ENCODE results near the gene ZXDC. TPM values are rescaled to one million over a fixed set of nuclear protein-coding genes. Genes with fewer than 3 reads are reported as not detected.

The ZXDC gene
- total RNA-seq, 1 donor from 2014 or later = 29.4 TPM

GRCh38 chr3:126516152-126516935, 40.7 kb upstream of the ZXDC start:
- Mint-ChIP-seq H3K4me1 (no peaks in the 10 kb centered on the region), H3K27ac (no peak overlapping the region), H3K27me3 (no peaks in the 10 kb centered on the region), H3K4me3 (no peak overlapping the region), H3K36me3 (ENCODE audit: low read depth) (no peaks in the 10 kb centered on the region), H3K9me3 (no peaks in the 10 kb centered on the region)
- intact Hi-C loops (cut with micrococcal nuclease) = no loop called here
- no peak for DNase-seq

DNA sequence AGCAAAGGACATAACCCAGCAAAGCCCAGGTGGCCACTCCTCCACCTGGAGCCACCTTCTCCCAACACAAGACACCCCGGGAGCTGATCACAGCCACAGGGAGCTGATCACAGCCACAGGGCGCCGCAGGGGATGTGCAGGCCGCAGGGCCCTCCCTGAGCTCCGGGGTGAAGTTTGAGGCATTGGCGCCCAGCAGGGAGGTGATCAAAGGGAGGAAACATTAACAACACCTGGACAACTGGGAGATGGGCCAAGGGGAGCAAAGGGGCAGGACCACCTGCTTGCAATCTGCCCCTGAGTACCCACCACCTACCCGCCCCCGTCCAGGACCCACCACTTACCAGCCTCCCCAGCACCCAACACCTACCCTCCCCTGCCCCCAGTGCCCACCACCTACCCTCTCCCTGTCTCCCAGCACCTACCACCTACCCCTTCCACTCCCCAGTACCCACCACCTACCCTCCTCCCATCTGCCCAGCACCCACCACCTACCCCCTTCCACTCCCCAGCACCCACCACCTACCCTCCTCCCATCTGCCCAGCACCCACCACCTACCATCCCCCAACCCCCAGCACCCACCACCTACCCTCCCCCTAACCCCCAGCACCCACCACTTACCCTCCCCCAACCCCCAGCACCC, 39.5 kb upstream of the ZXDC start:
- DNase-seq = no peak
- Mint-ChIP-seq H3K27me3 (no peaks in the 10 kb centered on the region), H3K36me3 (ENCODE audit: low read depth) (no peaks in the 10 kb centered on the region), H3K4me3 (no peak overlapping the region), H3K4me1 (no peaks in the 10 kb centered on the region), H3K27ac (no peak overlapping the region), H3K9me3 (no peaks in the 10 kb centered on the region)
- intact Hi-C loops (cut with micrococcal nuclease) = no loop called here

DNA sequence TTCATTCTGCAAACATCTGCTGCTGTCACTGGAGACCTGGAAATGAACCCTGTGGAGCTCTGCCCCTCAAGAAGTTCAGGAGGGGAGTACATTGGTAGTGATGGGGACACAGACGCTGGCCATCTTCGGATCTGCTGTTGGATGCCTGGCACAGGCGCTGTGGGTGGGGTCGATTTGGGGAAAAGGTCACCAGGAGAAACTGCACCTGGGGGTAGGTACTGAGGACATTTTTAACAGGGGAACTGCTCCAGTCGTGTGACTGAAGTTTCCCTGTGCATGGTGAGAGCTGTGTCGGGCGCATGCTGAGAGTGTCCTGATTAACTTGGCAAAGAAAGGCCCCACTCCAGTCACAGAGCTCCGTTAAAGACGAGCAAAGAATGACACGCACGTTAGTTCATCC, 38.5 kb upstream of the ZXDC start:
- H3K9me3 Mint-ChIP-seq = no peaks in the 10 kb centered on the region
- intact Hi-C loops (cut with micrococcal nuclease) = no loop called here
- no peaks in the 10 kb centered on the region for H3K4me1 Mint-ChIP-seq
- H3K36me3 Mint-ChIP-seq (ENCODE audit: low read depth) = no peaks in the 10 kb centered on the region
- DNase-seq = no peak
- no peak overlapping the region for H3K4me3 Mint-ChIP-seq
- no peaks in the 10 kb centered on the region for H3K27me3 Mint-ChIP-seq
- H3K27ac Mint-ChIP-seq = no peak overlapping the region

GRCh38 chr3:126512916-126513650, 37.4 kb upstream of the ZXDC start:
- no peaks in the 10 kb centered on the region for H3K9me3 Mint-ChIP-seq
- intact Hi-C loops (cut with micrococcal nuclease) = no loop called here
- no peak overlapping the region for H3K4me3 Mint-ChIP-seq
- no peaks in the 10 kb centered on the region for H3K36me3 Mint-ChIP-seq (ENCODE audit: low read depth)
- no peak overlapping the region for H3K27ac Mint-ChIP-seq
- no peak for DNase-seq
- H3K4me1 Mint-ChIP-seq = no peaks in the 10 kb centered on the region
- H3K27me3 Mint-ChIP-seq = no peaks in the 10 kb centered on the region

- intact Hi-C loops (cut with micrococcal nuclease) = no loop called here
- H3K27ac Mint-ChIP-seq = no peak overlapping the region
- no peak overlapping the region for H3K4me3 Mint-ChIP-seq
- no peaks in the 10 kb centered on the region for H3K36me3 Mint-ChIP-seq (ENCODE audit: low read depth)
- H3K27me3 Mint-ChIP-seq = no peaks in the 10 kb centered on the region
- no peak for DNase-seq
- H3K9me3 Mint-ChIP-seq = no peaks in the 10 kb centered on the region
- H3K4me1 Mint-ChIP-seq = no peaks in the 10 kb centered on the region
Observed at GRCh38 chr3:126512026-126512425, 36.3 kb upstream of the ZXDC start.

- intact Hi-C loops (cut with micrococcal nuclease) = no loop called here
- DNase-seq = no peak
- H3K4me3 Mint-ChIP-seq = no peak overlapping the region
- no peaks in the 10 kb centered on the region for H3K4me1 Mint-ChIP-seq
- no peaks in the 10 kb centered on the region for H3K27me3 Mint-ChIP-seq
- H3K27ac Mint-ChIP-seq = no peak overlapping the region
- H3K36me3 Mint-ChIP-seq (ENCODE audit: low read depth) = no peaks in the 10 kb centered on the region
- H3K9me3 Mint-ChIP-seq = no peaks in the 10 kb centered on the region
Observed at GRCh38 chr3:126511291-126511690, 35.6 kb upstream of the ZXDC start.

DNA sequence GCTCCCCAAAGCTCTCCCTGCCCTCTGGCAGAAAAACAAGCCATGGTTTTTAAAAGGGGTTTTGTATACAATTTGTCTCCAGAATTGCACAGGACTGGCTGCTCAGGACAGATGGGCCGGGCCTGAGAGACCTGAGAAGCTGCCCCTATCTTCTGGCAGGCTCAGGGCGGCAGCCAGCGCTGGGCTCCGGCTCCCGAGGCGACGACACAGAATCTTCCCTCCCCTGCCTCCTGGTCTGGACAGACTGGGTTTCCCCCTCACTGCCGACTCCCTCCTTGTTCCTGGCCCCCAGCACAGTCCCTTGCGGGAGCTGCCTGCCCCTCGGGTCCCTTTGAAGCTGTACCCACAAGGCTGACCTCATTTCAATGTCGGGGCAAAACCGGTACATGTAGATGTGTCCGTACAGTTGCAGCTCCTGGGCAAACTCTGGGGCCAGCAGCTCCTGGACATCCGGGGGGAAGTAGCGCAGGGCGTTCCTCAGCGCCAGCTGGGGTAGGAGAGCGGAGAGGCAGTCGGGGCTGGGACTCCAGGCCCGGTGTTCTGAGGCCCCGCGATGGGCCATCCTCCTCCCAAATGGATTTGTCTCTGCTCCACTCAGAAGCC, 34.7 kb upstream of the ZXDC start:
- DNase-seq = no peak
- Mint-ChIP-seq H3K9me3 (no peaks in the 10 kb centered on the region), H3K4me1 (no peaks in the 10 kb centered on the region), H3K27me3 (no peaks in the 10 kb centered on the region), H3K27ac (no peak overlapping the region), H3K4me3 (no peak overlapping the region), H3K36me3 (ENCODE audit: low read depth) (no peaks in the 10 kb centered on the region)
- intact Hi-C loops (cut with micrococcal nuclease) = no loop called here

DNA sequence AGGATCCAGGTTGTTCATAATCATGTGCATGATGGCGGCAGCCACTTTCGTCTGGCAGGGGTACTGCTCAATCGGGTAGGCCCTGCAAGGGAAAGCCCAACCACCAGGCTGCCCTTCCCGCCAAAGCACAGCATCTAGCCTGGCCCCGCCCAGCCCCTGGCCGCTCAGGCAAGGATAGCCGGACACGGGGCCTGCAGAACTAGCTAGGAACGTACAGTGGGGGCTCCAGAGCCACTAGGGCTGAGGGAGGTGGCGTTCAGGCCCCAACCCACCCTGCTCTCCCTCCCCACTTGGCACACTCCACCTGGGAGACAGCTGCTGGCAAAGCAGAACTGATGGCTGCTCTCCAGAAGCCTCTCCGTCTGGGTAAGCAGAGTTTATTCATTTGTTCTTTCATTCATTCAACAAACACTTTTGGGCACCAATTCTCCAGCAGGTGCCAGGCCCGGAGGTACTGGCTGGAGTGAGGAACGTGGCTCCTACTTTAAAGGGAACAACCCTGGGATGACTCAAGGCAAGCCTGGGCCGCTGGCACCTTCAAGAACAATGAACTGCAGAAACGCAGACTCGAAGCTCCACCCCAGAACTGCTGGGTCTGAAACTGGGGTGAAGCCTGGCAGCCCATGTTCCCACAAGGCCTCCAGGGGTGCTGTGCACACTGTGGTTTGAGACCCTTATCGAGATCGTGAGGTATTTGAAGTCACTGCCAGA, 34.1 kb upstream of the ZXDC start:
- Mint-ChIP-seq H3K4me3 (no peak overlapping the region), H3K9me3 (no peaks in the 10 kb centered on the region), H3K27ac (no peak overlapping the region), H3K27me3 (no peaks in the 10 kb centered on the region), H3K36me3 (ENCODE audit: low read depth) (no peaks in the 10 kb centered on the region), H3K4me1 (no peaks in the 10 kb centered on the region)
- DNase-seq = no peak
- intact Hi-C loops (cut with micrococcal nuclease) = no loop called here

- no peaks in the 10 kb centered on the region for H3K27me3 Mint-ChIP-seq
- H3K4me1 Mint-ChIP-seq = no peaks in the 10 kb centered on the region
- no peaks in the 10 kb centered on the region for H3K9me3 Mint-ChIP-seq
- intact Hi-C loops (cut with micrococcal nuclease) = no loop called here
- no peaks in the 10 kb centered on the region for H3K36me3 Mint-ChIP-seq (ENCODE audit: low read depth)
- H3K4me3 Mint-ChIP-seq = no peak overlapping the region
- no peak overlapping the region for H3K27ac Mint-ChIP-seq
- no peak for DNase-seq
Observed at GRCh38 chr3:126508564-126508964, 32.9 kb upstream of the ZXDC start.

DNA sequence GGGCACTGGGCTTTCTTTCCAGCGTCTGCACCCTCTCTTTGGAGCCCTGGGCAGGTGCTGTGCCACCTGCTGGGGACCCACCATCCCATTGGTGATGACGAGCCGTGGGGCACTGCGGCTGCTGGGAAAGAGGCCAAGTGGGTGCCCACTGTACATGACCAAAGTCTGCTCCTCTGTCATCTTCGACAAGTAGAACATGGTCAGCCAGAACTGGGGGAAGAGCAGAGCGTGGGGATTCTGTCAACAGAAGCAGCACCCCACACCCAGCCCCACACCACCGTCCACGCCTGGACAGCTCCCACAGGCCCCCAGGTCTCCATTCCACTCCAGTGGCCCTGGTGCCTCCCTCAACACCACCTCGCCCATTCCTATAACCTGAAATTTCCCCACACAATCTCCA, 32.2 kb upstream of the ZXDC start:
- Mint-ChIP-seq H3K27me3 (no peaks in the 10 kb centered on the region), H3K27ac (no peak overlapping the region), H3K4me3 (no peak overlapping the region), H3K9me3 (no peaks in the 10 kb centered on the region), H3K4me1 (no peaks in the 10 kb centered on the region), H3K36me3 (ENCODE audit: low read depth) (no peaks in the 10 kb centered on the region)
- intact Hi-C loops (cut with micrococcal nuclease) = no loop called here
- DNase-seq = no peak

GRCh38 chr3:126503701-126504100, 28.0 kb upstream of the ZXDC start:
- Mint-ChIP-seq H3K4me3 (no peak overlapping the region), H3K27ac (no peak overlapping the region), H3K36me3 (ENCODE audit: low read depth) (no peaks in the 10 kb centered on the region), H3K27me3 (no peaks in the 10 kb centered on the region), H3K4me1 (no peaks in the 10 kb centered on the region), H3K9me3 (no peaks in the 10 kb centered on the region)
- intact Hi-C loops (cut with micrococcal nuclease) = no loop called here
- no peak for DNase-seq

DNA sequence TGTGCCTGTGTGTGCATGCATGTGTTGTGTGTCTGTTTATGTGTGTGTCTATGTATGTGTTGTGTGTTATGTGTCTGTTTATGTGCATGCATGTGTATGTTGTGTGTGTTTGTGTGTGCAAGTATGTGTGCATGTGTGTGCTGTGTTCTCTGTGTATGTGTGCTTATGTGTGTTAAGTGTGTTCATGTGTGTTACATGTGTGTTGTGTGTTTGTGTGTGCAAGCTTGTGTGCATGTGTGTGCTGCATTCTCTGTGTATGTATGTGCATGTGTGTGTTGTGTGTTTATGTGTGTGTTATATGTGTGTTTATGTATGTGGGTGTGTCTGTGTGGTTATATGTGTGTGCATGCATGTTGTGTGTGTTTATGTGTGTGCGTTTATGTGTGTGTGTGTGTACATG, 27.0 kb upstream of the ZXDC start:
- intact Hi-C loops (cut with micrococcal nuclease) = no loop called here
- Mint-ChIP-seq H3K9me3 (no peaks in the 10 kb centered on the region), H3K4me3 (no peak overlapping the region), H3K27ac (no peak overlapping the region), H3K27me3 (no peaks in the 10 kb centered on the region), H3K36me3 (ENCODE audit: low read depth) (no peaks in the 10 kb centered on the region), H3K4me1 (no peaks in the 10 kb centered on the region)
- no peak for DNase-seq

GRCh38 chr3:126501736-126502135, 26.0 kb upstream of the ZXDC start:
- Mint-ChIP-seq H3K4me1 (peaks cover 4% of the 10 kb centered on the region), H3K4me3 (no peak overlapping the region), H3K27ac (no peak overlapping the region), H3K36me3 (ENCODE audit: low read depth) (no peaks in the 10 kb centered on the region), H3K9me3 (no peaks in the 10 kb centered on the region), H3K27me3 (no peaks in the 10 kb centered on the region)
- intact Hi-C loops (cut with micrococcal nuclease) = no loop called here
- no peak for DNase-seq

All from activated CD4-positive, alpha-beta T cell treated with anti-CD3 and anti-CD28 coated beads, Interleukin-2, amount 10 ng/mL, durations not matched to agents 24 days and 14 days (primary cell).